ENCODE results near the gene PRR30.
"Not testable (repeated sequence)": the region's sequence is repeated elsewhere in the genome, so short reads cannot be mapped to it uniquely, and the experiment has no call there.

The PRR30 gene

GRCh38 chr2:27117995-27118524, 21.1 kb downstream of the PRR30 start:
- H4K20me1 ChIP-seq (ENCODE audit: insufficient read depth, low read length), result no peaks in the 10 kb centered on the region
- TF ChIP-seq CTCF (IDR thresholded peaks at IDR 0.05; ENCODE audit: low read length) (no peak), EZH2 (IDR thresholded peaks at IDR 0.05; ENCODE audit: borderline replicate concordance, low read length) (no peak)
- peak overlapping the region; percentile 65 for H3K4me3 ChIP-seq (ENCODE audit: low read depth, low read length, poor library complexity, severe bottlenecking)
- H3F3A ChIP-seq (ENCODE audit: insufficient read depth, low read length), result no peaks in the 10 kb centered on the region
- H3K27ac ChIP-seq (ENCODE audit: low read depth, low read length, poor library complexity, severe bottlenecking), result no peak overlapping the region
- H3K4me1 ChIP-seq (ENCODE audit: insufficient read depth, low read length, severe bottlenecking), result peaks cover 15% of the 10 kb centered on the region
- peak overlapping the region; percentile 74 for H3K4me2 ChIP-seq (ENCODE audit: low read length)
- H3K79me2 ChIP-seq (ENCODE audit: insufficient read depth, low read length), result no peaks in the 10 kb centered on the region
- peak overlapping the region; percentile 47; the same call in 1 of the 2 replicates for H3K9ac ChIP-seq (ENCODE audit: low read length)
- no peaks in the 10 kb centered on the region for H3K9me2 ChIP-seq (ENCODE audit: low read depth, low read length)
- no peaks in the 10 kb centered on the region for H3K9me3 ChIP-seq (ENCODE audit: low read length)
- H3K36me3 ChIP-seq (ENCODE audit: insufficient read depth, low read length), result no peaks in the 10 kb centered on the region
- no peaks in the 10 kb centered on the region for H3K27me3 ChIP-seq (ENCODE audit: insufficient read depth, low read length)
- no peak overlapping the region for H2AFZ ChIP-seq (ENCODE audit: low read length)

- Histone ChIP-seq H2AFZ (ENCODE audit: low read length) (no peak overlapping the region), H3K79me2 (ENCODE audit: insufficient read depth, low read length) (no peaks in the 10 kb centered on the region), H4K20me1 (ENCODE audit: insufficient read depth, low read length) (no peaks in the 10 kb centered on the region), H3K4me1 (ENCODE audit: insufficient read depth, low read length, severe bottlenecking) (peaks cover 14% of the 10 kb centered on the region), H3K36me3 (ENCODE audit: insufficient read depth, low read length) (no peaks in the 10 kb centered on the region; the same call in 1 of the 2 replicates), H3K9me2 (ENCODE audit: low read depth, low read length) (no peaks in the 10 kb centered on the region), H3F3A (ENCODE audit: insufficient read depth, low read length) (no peaks in the 10 kb centered on the region), H3K4me2 (ENCODE audit: low read length) (no peak overlapping the region), H3K9ac (ENCODE audit: low read length) (no peak overlapping the region), H3K9me3 (ENCODE audit: low read length) (no peaks in the 10 kb centered on the region), H3K4me3 (ENCODE audit: low read depth, low read length, poor library complexity, severe bottlenecking) (no peak overlapping the region), H3K27ac (ENCODE audit: low read depth, low read length, poor library complexity, severe bottlenecking) (no peak overlapping the region), H3K27me3 (ENCODE audit: insufficient read depth, low read length) (no peaks in the 10 kb centered on the region)
- TF ChIP-seq EZH2 (IDR thresholded peaks at IDR 0.05; ENCODE audit: borderline replicate concordance, low read length) (no peak), CTCF (IDR thresholded peaks at IDR 0.05; ENCODE audit: low read length) (no peak)
Measured at GRCh38 chr2:27115519-27115918, 23.7 kb downstream of the PRR30 start.

GRCh38 chr2:27111392-27112078, 27.7 kb downstream of the PRR30 start:
- H3K9ac ChIP-seq (ENCODE audit: low read length); H3K4me1 ChIP-seq (ENCODE audit: insufficient read depth, low read length, severe bottlenecking); H4K20me1 ChIP-seq (ENCODE audit: insufficient read depth, low read length); H2AFZ ChIP-seq (ENCODE audit: low read length); H3K9me2 ChIP-seq (ENCODE audit: low read depth, low read length); H3K4me3 ChIP-seq (ENCODE audit: low read depth, low read length, poor library complexity, severe bottlenecking); H3K4me2 ChIP-seq (ENCODE audit: low read length); H3K9me3 ChIP-seq (ENCODE audit: low read length); H3K27me3 ChIP-seq (ENCODE audit: insufficient read depth, low read length); H3K36me3 ChIP-seq (ENCODE audit: insufficient read depth, low read length); H3K27ac ChIP-seq (ENCODE audit: low read depth, low read length, poor library complexity, severe bottlenecking); H3F3A ChIP-seq (ENCODE audit: insufficient read depth, low read length); H3K79me2 ChIP-seq (ENCODE audit: insufficient read depth, low read length): not testable (repeated sequence)

- not testable (repeated sequence) for H3F3A ChIP-seq (ENCODE audit: insufficient read depth, low read length); H3K4me3 ChIP-seq (ENCODE audit: low read depth, low read length, poor library complexity, severe bottlenecking); H3K9ac ChIP-seq (ENCODE audit: low read length); H3K79me2 ChIP-seq (ENCODE audit: insufficient read depth, low read length); H2AFZ ChIP-seq (ENCODE audit: low read length); H3K9me2 ChIP-seq (ENCODE audit: low read depth, low read length); H3K9me3 ChIP-seq (ENCODE audit: low read length); H3K27ac ChIP-seq (ENCODE audit: low read depth, low read length, poor library complexity, severe bottlenecking); H3K4me1 ChIP-seq (ENCODE audit: insufficient read depth, low read length, severe bottlenecking); H4K20me1 ChIP-seq (ENCODE audit: insufficient read depth, low read length); H3K36me3 ChIP-seq (ENCODE audit: insufficient read depth, low read length); H3K27me3 ChIP-seq (ENCODE audit: insufficient read depth, low read length); H3K4me2 ChIP-seq (ENCODE audit: low read length)
Measured at GRCh38 chr2:27110603-27111352, 28.4 kb downstream of the PRR30 start.

Measured in OCI-LY1 (cell line).